ENCODE data around the gene HSFX2.
"Not testable (repeated sequence)": the region's sequence is repeated elsewhere in the genome, so short reads cannot be mapped to it uniquely, and the experiment has no call there.

The HSFX2 gene

DNA sequence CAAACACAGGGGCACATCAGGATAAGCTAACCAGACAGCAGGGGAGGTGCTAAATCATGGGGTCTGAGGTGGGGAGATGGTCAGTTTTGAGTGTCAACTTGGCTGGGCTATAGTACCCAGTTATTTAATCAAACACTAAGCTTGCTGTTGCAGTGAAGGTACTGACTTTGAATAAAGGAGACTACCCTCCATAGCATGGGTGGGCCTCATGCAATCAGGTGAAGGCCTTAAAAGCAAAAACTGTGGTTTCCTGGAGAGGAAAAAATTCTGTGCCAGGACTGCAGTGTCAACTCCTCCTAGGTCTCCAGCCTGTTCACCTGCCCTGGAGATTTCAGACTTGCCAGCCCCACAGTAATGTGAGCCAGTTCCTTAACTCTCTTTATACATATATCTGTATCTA is 12.6 kb upstream of the HSFX2 start:
- DNase-seq (ENCODE audit: low read depth, low spot score), result no peak
- TF ChIP-seq EZH2 (IDR thresholded peaks at IDR 0.05) (no peak), FOXP2 (optimal IDR thresholded peaks at IDR 0.05; ENCODE audit: control extremely low read depth, extremely low read length, insufficient read depth) (no peak), POLR2AphosphoS5 (IDR thresholded peaks at IDR 0.05; ENCODE audit: borderline replicate concordance, low read depth, low read length) (no peak)
- H3K9me3 ChIP-seq (ENCODE audit: low read depth, low read length), result no peaks in the 10 kb centered on the region

DNA sequence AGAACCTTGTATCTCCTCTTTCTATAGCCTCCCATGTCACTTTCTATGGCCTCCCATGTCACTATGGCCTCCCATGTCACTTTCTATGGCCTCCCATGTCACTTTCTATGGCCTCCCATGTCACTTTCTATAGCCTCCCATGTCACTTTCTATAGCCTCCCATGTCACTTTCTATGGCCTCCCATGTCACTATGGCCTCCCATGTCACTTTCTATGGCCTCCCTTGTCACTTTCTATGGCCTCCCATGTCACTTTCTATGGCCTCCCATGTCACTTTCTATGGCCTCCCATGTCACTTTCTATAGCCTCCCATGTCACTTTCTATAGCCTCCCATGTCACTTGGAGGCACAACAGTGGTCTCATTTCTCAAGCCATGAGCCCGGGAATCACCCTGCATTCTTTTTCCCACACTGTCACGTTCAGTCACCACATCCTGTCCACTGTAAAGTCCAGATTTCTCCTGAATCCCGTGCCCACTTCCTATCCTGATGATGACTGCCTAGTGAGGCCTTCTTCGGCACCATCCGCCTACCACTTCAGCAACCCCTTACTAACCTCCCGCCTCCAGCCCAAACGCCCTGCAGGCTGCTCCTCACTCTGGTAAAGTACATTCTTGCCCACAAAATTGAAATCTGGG is 10.3 kb upstream of the HSFX2 start:
- not testable (repeated sequence) for H3K9ac ChIP-seq (ENCODE audit: insufficient read length); H3K4me3 ChIP-seq; H3K36me3 ChIP-seq (ENCODE audit: insufficient read depth, low read length); DNase-seq (ENCODE audit: low read depth, low spot score); H3K27ac ChIP-seq; H3K9me3 ChIP-seq (ENCODE audit: low read depth, low read length)

More for the DNA sequence above, 12.6 kb upstream of the HSFX2 start:
- H3K4me3 ChIP-seq, result no peak overlapping the region
- H3K27ac ChIP-seq, result no peak overlapping the region
- H3K9ac ChIP-seq (ENCODE audit: insufficient read length), result no peak overlapping the region
- H3K36me3 ChIP-seq (ENCODE audit: insufficient read depth, low read length), result no peaks in the 10 kb centered on the region

GRCh38 chrX:149598603-149599002 is 3.5 kb upstream of the HSFX2 start:
- not testable (repeated sequence) for H3K9me3 ChIP-seq (ENCODE audit: low read depth, low read length); H3K4me3 ChIP-seq; H3K36me3 ChIP-seq (ENCODE audit: insufficient read depth, low read length); H3K27ac ChIP-seq; H3K9ac ChIP-seq (ENCODE audit: insufficient read length); DNase-seq (ENCODE audit: low read depth, low spot score)

DNA sequence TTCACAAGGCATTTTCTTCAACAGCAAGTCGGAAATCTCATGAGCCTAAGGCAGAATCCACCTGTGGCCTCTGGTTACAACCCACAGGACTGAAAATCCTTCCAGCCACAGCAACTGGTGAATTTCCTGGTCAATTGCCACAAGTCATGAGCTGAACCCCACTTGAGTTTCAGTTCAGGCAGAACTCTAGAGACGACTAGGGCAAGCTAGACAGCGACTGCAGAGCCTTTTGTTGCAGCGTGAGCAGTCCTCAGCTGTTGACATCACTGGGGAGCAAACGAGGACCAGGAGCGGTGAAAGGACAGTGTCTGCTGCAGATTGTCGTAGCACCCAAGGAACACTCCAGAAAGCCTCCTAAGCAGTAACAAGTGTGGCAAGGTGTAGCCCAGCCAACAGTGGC is 829 bp upstream of the HSFX2 start:
- DNase-seq (ENCODE audit: low read depth, low spot score), result not testable (repeated sequence)

GRCh38 chrX:149590993-149591392 is 4.1 kb downstream of the HSFX2 start:
- H3K9me3 ChIP-seq (ENCODE audit: low read depth, low read length); DNase-seq (ENCODE audit: low read depth, low spot score); H3K9ac ChIP-seq (ENCODE audit: insufficient read length); H3K4me3 ChIP-seq; H3K27ac ChIP-seq; H3K36me3 ChIP-seq (ENCODE audit: insufficient read depth, low read length): not testable (repeated sequence)

More for the DNA sequence above, 829 bp upstream of the HSFX2 start:
- not testable (repeated sequence) for H3K36me3 ChIP-seq (ENCODE audit: insufficient read depth, low read length); H3K9ac ChIP-seq (ENCODE audit: insufficient read length); H3K27ac ChIP-seq; H3K4me3 ChIP-seq; H3K9me3 ChIP-seq (ENCODE audit: low read depth, low read length)

GRCh38 chrX:149587359-149587758 is 7.8 kb downstream of the HSFX2 start, which contains the start of gene MAGEA9B:
Gene MAGEA9B, minus strand, starts transcription at chrX:149587459. Its CDS starts 4,280 bp downstream, at chrX:149583179.
- not testable (repeated sequence) for H3K9ac ChIP-seq (ENCODE audit: insufficient read length); H3K36me3 ChIP-seq (ENCODE audit: insufficient read depth, low read length)

DNA sequence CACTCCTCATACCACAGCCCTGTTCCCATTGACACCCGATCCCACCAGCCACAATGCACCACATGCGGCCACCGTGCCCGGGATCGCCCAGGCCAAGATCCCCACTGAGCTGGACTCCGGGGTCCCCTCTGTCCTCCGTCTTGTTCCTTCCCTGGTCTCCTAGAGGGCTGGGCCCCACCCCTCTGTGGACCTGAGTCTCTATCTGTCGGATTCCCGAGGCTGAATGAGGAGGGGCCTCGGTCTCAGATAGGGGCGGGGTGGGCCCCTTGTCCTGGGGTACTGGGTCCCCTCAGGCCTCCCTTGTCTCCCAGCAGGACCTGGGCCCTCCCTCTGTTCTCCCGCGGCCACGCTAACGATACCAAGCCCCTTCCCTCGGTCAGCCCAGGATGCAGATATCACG is 9.5 kb downstream of the HSFX2 start:
- not testable (repeated sequence) for H3K4me3 ChIP-seq; H3K9ac ChIP-seq (ENCODE audit: insufficient read length); DNase-seq (ENCODE audit: low read depth, low spot score)

More at GRCh38 chrX:149587359-149587758, 7.8 kb downstream of the HSFX2 start, which contains the start of gene MAGEA9B:
- DNase-seq (ENCODE audit: low read depth, low spot score); H3K27ac ChIP-seq; H3K9me3 ChIP-seq (ENCODE audit: low read depth, low read length); H3K4me3 ChIP-seq: not testable (repeated sequence)

DNA sequence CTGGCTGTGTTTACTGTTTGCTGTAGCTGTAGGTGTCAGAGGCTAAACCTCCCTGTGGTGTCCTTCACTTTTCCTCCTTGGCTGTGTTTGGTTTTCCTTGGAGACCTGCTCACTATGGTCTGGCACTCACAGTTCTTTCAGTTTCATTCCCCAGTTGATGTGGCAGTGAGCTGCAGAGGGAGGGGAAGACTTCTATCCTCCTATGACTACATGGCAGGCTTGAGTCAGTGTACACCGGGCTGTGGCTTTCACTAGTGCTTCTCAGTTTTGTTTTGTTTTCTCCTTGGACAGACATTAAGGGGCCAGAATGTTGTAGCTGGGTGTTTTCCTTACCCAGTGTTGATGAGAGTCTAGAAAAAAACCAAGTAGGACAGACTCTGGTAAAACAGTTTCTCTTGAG is 21.7 kb downstream of the HSFX2 start:
- H3K9me3 ChIP-seq (ENCODE audit: low read depth, low read length); H3K27ac ChIP-seq; DNase-seq (ENCODE audit: low read depth, low spot score); H3K9ac ChIP-seq (ENCODE audit: insufficient read length); H3K4me3 ChIP-seq; H3K36me3 ChIP-seq (ENCODE audit: insufficient read depth, low read length): not testable (repeated sequence)

More for the DNA sequence above, 9.5 kb downstream of the HSFX2 start:
- H3K9me3 ChIP-seq (ENCODE audit: low read depth, low read length); H3K36me3 ChIP-seq (ENCODE audit: insufficient read depth, low read length); H3K27ac ChIP-seq: not testable (repeated sequence)

- Histone ChIP-seq H3K36me3 (ENCODE audit: insufficient read depth, low read length) (no peaks in the 10 kb centered on the region), H3K4me3 (no peak overlapping the region), H3K27ac (no peak overlapping the region), H3K9me3 (ENCODE audit: low read depth, low read length) (no peaks in the 10 kb centered on the region), H3K9ac (ENCODE audit: insufficient read length) (no peak overlapping the region)
- TF ChIP-seq POLR2AphosphoS5 (IDR thresholded peaks at IDR 0.05; ENCODE audit: borderline replicate concordance, low read depth, low read length) (no peak), EZH2 (IDR thresholded peaks at IDR 0.05) (no peak), FOXP2 (optimal IDR thresholded peaks at IDR 0.05; ENCODE audit: control extremely low read depth, extremely low read length, insufficient read depth) (no peak)
- no peak for DNase-seq (ENCODE audit: low read depth, low spot score)
Measured at GRCh38 chrX:149572743-149573142, 22.4 kb downstream of the HSFX2 start.

GRCh38 chrX:149571770-149572169 is 23.3 kb downstream of the HSFX2 start:
- no peak overlapping the region for H3K27ac ChIP-seq
- H3K9me3 ChIP-seq (ENCODE audit: low read depth, low read length), result no peaks in the 10 kb centered on the region
- no peak for DNase-seq (ENCODE audit: low read depth, low spot score)
- no peak overlapping the region for H3K9ac ChIP-seq (ENCODE audit: insufficient read length)
- no peaks in the 10 kb centered on the region for H3K36me3 ChIP-seq (ENCODE audit: insufficient read depth, low read length)
- H3K4me3 ChIP-seq, result no peak overlapping the region
- no peak for TF ChIP-seq EZH2 (IDR thresholded peaks at IDR 0.05)
- no peak for TF ChIP-seq POLR2AphosphoS5 (IDR thresholded peaks at IDR 0.05; ENCODE audit: borderline replicate concordance, low read depth, low read length)
- no peak for TF ChIP-seq FOXP2 (optimal IDR thresholded peaks at IDR 0.05; ENCODE audit: control extremely low read depth, extremely low read length, insufficient read depth)
